IMR-90 (cell line): Measurements from ENCODE around the gene ASB7.

Source experiments
- BHLHE40 ChIP-seq: fragments of 150-350 bp; IDR thresholded peaks from 2 replicates; pipeline ENCODE4 v1.6.1; 2016; ENCODE audit warnings: mild to moderate bottlenecking, low read depth, low read length
- CHD1 ChIP-seq: IDR thresholded peaks from 2 replicates; pipeline ENCODE4 v1.6.1; 2012; ENCODE audit warnings: low read depth, low read length, improper control_type of control experiment
- FOS ChIP-seq: fragments of 150-350 bp; IDR thresholded peaks from 2 replicates; pipeline ENCODE4 v1.6.1; 2016; ENCODE audit warnings: low read depth, low read length
- MAFK ChIP-seq: IDR thresholded peaks from 2 replicates; pipeline ENCODE4 v1.6.1; 2012; ENCODE audit warnings: low read depth, low read length, improper control_type of control experiment
- MAZ ChIP-seq: IDR thresholded peaks from 2 replicates; pipeline ENCODE4 v1.6.1; 2012; ENCODE audit warnings: low read depth, mild to moderate bottlenecking, low read length, improper control_type of control experiment, moderate library complexity, borderline replicate concordance
- MXI1 ChIP-seq: IDR thresholded peaks from 2 replicates; pipeline ENCODE4 v1.6.1; 2012; ENCODE audit warnings: low read depth, mild to moderate bottlenecking, low read length, moderate library complexity, borderline replicate concordance
- POLR2A ChIP-seq: IDR thresholded peaks from 2 replicates; pipeline ENCODE4 v1.6.1; 2012; ENCODE audit warnings: mild to moderate bottlenecking, low read depth, low read length
- RAD21 ChIP-seq: IDR thresholded peaks from 2 replicates; pipeline ENCODE4 v1.6.1; 2012; ENCODE audit warnings: low read length, improper control_type of control experiment
- SMC3 ChIP-seq: fragments of 150-350 bp; IDR thresholded peaks from 2 replicates; pipeline ENCODE4 v1.6.1; 2016; ENCODE audit warnings: low read depth, mild to moderate bottlenecking, antibody characterized with exemption, low read length, moderate library complexity
- TF ChIP-seq, protein P1 (sequence below): fragments of 150-350 bp; IDR thresholded peaks from 2 replicates; pipeline ENCODE4 v1.6.1; 2016; ENCODE audit warnings: low read depth, mild to moderate bottlenecking, low read length, moderate library complexity, borderline replicate concordance
- TF ChIP-seq, protein P2 (sequence below): conservative IDR thresholded peaks from 2 replicates; pipeline ENCODE4 v1.5.1; 2012; ENCODE audit warnings: mild to moderate bottlenecking, low read depth, low read length, improper control_type of control experiment

DNA sequence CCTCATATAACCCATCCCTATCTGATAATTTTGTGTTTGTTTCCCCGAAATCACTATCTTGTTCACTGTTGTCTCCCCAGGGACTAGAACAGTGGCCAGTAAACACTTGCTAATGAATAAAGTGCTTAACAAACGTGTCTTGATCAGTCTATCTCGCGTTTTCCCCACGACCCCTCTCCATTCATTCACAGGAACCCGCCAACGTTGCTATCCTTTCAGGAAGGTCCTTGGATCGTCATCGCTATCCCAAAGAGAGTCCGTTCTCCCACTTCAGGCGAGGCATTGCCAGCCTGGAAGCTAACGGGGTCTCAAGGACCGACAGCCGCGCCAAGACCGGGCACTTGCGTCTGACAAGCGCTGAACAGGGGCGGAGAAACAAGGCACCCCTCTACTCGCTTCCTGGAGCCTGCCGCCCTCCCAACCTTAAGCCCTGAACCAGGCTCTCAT lies 749 bp upstream of the ASB7 start:
- TF ChIP-seq POLR2A, result no peak
- TF ChIP-seq, protein P1, sequence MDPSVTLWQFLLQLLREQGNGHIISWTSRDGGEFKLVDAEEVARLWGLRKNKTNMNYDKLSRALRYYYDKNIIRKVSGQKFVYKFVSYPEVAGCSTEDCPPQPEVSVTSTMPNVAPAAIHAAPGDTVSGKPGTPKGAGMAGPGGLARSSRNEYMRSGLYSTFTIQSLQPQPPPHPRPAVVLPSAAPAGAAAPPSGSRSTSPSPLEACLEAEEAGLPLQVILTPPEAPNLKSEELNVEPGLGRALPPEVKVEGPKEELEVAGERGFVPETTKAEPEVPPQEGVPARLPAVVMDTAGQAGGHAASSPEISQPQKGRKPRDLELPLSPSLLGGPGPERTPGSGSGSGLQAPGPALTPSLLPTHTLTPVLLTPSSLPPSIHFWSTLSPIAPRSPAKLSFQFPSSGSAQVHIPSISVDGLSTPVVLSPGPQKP, result no peak
- no peak for TF ChIP-seq MAZ
- TF ChIP-seq, protein P2, sequence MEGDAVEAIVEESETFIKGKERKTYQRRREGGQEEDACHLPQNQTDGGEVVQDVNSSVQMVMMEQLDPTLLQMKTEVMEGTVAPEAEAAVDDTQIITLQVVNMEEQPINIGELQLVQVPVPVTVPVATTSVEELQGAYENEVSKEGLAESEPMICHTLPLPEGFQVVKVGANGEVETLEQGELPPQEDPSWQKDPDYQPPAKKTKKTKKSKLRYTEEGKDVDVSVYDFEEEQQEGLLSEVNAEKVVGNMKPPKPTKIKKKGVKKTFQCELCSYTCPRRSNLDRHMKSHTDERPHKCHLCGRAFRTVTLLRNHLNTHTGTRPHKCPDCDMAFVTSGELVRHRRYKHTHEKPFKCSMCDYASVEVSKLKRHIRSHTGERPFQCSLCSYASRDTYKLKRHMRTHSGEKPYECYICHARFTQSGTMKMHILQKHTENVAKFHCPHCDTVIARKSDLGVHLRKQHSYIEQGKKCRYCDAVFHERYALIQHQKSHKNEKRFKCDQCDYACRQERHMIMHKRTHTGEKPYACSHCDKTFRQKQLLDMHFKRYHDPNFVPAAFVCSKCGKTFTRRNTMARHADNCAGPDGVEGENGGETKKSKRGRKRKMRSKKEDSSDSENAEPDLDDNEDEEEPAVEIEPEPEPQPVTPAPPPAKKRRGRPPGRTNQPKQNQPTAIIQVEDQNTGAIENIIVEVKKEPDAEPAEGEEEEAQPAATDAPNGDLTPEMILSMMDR, result no peak
- TF ChIP-seq RAD21, result no peak
- no peak for TF ChIP-seq CHD1
- no peak for TF ChIP-seq MXI1
- no peak for TF ChIP-seq FOS
- no peak for TF ChIP-seq MAFK
- no peak for TF ChIP-seq SMC3
- TF ChIP-seq BHLHE40, result no peak
